Mesothelial cell of epicardium (in vitro differentiated cells): ENCODE results near the gene GPR146. TPM values are rescaled to one million over a fixed set of nuclear protein-coding genes. Genes with fewer than 3 reads are reported as not detected.

Source experiments
- DNase-seq, 2 experiments: peaks; one replicate each; pipeline ENCODE4 v3.0.0; 2021; ENCODE audit warnings: low spot score in 2 of 2; ENCODE audit not compliant: unreplicated experiment in 2 of 2
- H3K27ac Mint-ChIP-seq: 2 replicates; pipeline ENCODE4 v1.8.0; 2021; ENCODE audit warnings: mixed read lengths
- H3K27me3 Mint-ChIP-seq: 2 replicates; pipeline ENCODE4 v1.8.0; 2021; ENCODE audit warnings: low read depth, mixed read lengths
- H3K36me3 Mint-ChIP-seq: 2 replicates; pipeline ENCODE4 v1.8.0; 2021; ENCODE audit warnings: mixed read lengths
- H3K4me1 Mint-ChIP-seq: 2 replicates; pipeline ENCODE4 v1.8.0; 2021; ENCODE audit warnings: mixed read lengths
- H3K4me3 Mint-ChIP-seq: 2 replicates; pipeline ENCODE4 v1.8.0; 2021; ENCODE audit warnings: mild to moderate bottlenecking, moderate library complexity, mixed read lengths
- H3K9me3 Mint-ChIP-seq: 2 replicates; pipeline ENCODE4 v1.8.0; 2021; ENCODE audit warnings: mixed read lengths
- total RNA-seq: library from RNA; stranded (reverse); gene quantifications from 3 replicates; pipeline ENCODE4 v1.2.1, GENCODE V29; 2021
- TF ChIP-seq, protein P1 (sequence below): fragments of 200-600 bp; sonication (generic); IDR thresholded peaks from one replicate; pipeline ENCODE4 v1.5.0; 2021; ENCODE audit warnings: antibody characterized with exemption; ENCODE audit not compliant: unreplicated experiment

Gene GPR146
- total RNA-seq, 1 donor from 2014 or later: 1.0 TPM

DNA sequence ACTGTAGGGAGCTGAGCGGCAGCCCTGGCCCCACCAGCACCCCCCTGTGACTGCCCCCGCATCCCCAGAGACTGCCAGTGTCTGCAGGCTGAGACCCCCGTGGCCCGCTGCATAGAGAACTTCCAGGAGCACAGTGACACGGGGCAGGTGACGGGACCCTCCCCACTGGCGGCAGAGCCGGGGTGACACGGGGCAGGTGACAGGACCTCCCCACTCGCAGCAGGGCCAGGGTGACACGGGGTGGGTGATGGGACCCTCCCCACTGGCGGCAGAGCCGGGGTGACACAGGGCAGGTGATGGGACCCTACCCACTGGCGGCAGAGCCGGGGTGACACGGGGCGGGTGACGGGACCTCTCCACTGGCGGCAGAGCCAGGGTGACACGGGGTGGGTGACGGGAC is 45.9 kb downstream of the GPR146 start:
- Mint-ChIP-seq H3K27ac (no peak overlapping the region), H3K36me3 (peaks cover 14% of the 10 kb centered on the region), H3K4me3 (no peak overlapping the region), H3K9me3 (no peaks in the 10 kb centered on the region), H3K27me3 (no peaks in the 10 kb centered on the region), H3K4me1 (peaks cover 36% of the 10 kb centered on the region)
- TF ChIP-seq, protein P1, sequence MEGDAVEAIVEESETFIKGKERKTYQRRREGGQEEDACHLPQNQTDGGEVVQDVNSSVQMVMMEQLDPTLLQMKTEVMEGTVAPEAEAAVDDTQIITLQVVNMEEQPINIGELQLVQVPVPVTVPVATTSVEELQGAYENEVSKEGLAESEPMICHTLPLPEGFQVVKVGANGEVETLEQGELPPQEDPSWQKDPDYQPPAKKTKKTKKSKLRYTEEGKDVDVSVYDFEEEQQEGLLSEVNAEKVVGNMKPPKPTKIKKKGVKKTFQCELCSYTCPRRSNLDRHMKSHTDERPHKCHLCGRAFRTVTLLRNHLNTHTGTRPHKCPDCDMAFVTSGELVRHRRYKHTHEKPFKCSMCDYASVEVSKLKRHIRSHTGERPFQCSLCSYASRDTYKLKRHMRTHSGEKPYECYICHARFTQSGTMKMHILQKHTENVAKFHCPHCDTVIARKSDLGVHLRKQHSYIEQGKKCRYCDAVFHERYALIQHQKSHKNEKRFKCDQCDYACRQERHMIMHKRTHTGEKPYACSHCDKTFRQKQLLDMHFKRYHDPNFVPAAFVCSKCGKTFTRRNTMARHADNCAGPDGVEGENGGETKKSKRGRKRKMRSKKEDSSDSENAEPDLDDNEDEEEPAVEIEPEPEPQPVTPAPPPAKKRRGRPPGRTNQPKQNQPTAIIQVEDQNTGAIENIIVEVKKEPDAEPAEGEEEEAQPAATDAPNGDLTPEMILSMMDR: no peak
- no peak for DNase-seq

DNA sequence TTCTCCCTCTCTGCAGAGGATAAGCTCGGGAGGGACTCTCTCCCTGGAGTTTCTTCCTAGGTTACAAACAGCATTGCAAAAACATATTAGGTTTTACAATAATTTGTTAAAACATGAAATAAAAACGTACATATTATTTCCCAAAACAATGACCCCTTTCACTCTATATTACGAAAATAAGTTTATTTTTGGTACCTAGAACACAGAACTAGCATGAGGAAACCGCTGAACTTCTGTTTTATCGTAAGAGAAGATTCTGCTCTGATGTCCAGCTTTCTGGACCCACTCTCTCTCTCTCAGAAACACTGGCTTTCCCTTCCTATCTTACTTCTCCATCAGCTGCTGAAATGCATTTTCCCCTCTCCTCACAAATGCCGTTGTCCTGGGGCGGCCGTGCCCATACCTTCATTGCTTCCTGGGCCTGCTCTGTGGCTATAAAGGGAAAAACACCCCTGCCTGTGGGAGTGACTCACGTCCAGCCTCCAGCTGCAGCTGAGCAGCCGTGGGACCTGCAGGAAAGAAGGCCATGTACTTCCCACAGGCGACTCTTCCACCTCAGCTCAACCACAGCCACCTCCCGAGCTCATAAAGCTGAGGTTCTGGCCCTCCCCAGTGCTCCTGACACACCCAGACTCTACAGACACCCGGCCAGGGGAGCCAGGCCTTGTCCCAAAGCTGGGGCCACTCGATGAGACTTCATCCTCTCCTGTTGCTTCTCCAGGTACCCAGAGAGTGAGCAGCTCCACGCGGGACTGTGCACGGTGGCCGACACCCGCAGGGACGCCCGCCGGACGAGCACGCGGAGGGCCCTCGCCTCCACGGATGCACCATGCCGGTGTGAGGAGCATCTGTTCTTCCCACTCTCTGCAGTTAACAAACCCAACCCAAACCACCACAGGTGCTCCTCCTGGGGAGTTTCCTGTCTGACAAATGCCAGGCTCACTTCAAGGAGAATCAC is 46.6 kb downstream of the GPR146 start:
- no peak for DNase-seq
- Mint-ChIP-seq H3K27me3 (no peaks in the 10 kb centered on the region), H3K9me3 (no peaks in the 10 kb centered on the region), H3K27ac (peak overlapping the region; percentile 59), H3K4me3 (no peak overlapping the region), H3K4me1 (peaks cover 43% of the 10 kb centered on the region), H3K36me3 (peaks cover 14% of the 10 kb centered on the region)
- TF ChIP-seq, protein P1: no peak

DNA sequence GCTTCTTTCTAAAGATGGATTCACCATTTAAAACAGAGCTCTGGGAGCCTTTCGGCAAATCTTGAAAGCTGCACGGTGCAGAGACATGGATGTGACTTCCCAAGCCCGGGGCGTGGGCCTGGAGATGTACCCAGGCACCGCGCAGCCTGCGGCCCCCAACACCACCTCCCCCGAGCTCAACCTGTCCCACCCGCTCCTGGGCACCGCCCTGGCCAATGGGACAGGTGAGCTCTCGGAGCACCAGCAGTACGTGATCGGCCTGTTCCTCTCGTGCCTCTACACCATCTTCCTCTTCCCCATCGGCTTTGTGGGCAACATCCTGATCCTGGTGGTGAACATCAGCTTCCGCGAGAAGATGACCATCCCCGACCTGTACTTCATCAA is 47.3 kb downstream of the GPR146 start:
- no peak for DNase-seq
- peaks cover 48% of the 10 kb centered on the region for H3K4me1 Mint-ChIP-seq
- H3K36me3 Mint-ChIP-seq: peaks cover 14% of the 10 kb centered on the region
- H3K27me3 Mint-ChIP-seq: no peaks in the 10 kb centered on the region
- no peaks in the 10 kb centered on the region for H3K9me3 Mint-ChIP-seq
- TF ChIP-seq, protein P1: no peak
- H3K27ac Mint-ChIP-seq: no peak overlapping the region
- no peak overlapping the region for H3K4me3 Mint-ChIP-seq

DNA sequence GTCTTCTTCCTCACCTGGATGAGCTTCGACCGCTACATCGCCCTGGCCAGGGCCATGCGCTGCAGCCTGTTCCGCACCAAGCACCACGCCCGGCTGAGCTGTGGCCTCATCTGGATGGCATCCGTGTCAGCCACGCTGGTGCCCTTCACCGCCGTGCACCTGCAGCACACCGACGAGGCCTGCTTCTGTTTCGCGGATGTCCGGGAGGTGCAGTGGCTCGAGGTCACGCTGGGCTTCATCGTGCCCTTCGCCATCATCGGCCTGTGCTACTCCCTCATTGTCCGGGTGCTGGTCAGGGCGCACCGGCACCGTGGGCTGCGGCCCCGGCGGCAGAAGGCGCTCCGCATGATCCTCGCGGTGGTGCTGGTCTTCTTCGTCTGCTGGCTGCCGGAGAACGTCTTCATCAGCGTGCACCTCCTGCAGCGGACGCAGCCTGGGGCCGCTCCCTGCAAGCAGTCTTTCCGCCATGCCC is 47.9 kb downstream of the GPR146 start:
- H3K4me1 Mint-ChIP-seq: peaks cover 49% of the 10 kb centered on the region
- H3K4me3 Mint-ChIP-seq: no peak overlapping the region
- H3K36me3 Mint-ChIP-seq: peaks cover 16% of the 10 kb centered on the region
- DNase-seq: no peak
- H3K27me3 Mint-ChIP-seq: no peaks in the 10 kb centered on the region
- no peak overlapping the region for H3K27ac Mint-ChIP-seq
- no peaks in the 10 kb centered on the region for H3K9me3 Mint-ChIP-seq
- TF ChIP-seq, protein P1: no peak

DNA sequence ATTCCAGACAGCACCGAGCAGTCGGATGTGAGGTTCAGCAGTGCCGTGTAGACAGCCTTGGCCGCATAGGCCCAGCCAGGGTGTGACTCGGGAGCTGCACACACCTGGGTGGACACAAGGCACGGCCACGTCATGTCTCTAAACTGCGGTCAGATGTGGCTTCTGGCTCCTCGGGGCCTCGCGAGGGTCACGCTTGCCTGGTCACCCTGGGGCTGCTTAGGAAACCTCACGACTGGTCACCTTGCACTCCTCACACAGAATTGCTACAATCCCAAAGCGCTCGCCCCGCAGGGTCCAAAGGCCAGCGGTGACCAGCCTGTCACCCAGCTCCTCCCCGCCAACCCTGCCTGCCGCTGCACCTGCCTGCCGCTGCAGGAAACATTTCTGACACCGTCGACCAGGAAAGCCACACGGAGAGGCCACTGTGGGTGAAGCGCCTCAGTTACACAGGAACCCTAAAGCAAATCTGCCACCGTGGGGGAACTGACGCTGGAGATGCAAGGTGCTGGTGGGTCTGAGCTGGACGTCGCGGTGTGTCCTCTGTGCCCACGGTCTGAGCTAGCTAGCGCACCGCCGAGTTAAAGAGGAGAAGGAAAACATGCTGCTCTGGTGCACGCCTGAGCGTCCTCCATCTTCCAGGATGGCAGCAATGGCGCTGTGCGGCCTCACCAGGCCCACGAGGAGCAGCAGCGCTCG is 48.6 kb downstream of the GPR146 start:
- Mint-ChIP-seq H3K27ac (no peak overlapping the region), H3K4me3 (no peak overlapping the region), H3K36me3 (peaks cover 23% of the 10 kb centered on the region), H3K4me1 (peaks cover 47% of the 10 kb centered on the region), H3K27me3 (no peaks in the 10 kb centered on the region), H3K9me3 (peaks cover 5% of the 10 kb centered on the region)
- DNase-seq: no peak
- TF ChIP-seq, protein P1: no peak
